Testis (tissue), 2 donors: ENCODE data around the gene CAPZB.

Experiments used
- POLR2A ChIP-seq: fragments of 450-650 bp; IDR thresholded peaks from one replicate; pipeline ENCODE4 v1.6.1; 2017; ENCODE audit warnings: antibody characterized with exemption, mild to moderate bottlenecking, moderate library complexity
- TF ChIP-seq, protein P1 (sequence below), 3 experiments: fragments of 450-650 bp in 2 of 3; fragments of 200-600 bp in 1 of 3; sonication (generic) in 1 of 3; IDR thresholded peaks; one replicate each; pipeline ENCODE4 v1.5.1; 2016 to 2019; ENCODE audit warnings: antibody characterized with exemption in 3 of 3, mild to moderate bottlenecking in 2 of 3, moderate library complexity in 1 of 3

DNA sequence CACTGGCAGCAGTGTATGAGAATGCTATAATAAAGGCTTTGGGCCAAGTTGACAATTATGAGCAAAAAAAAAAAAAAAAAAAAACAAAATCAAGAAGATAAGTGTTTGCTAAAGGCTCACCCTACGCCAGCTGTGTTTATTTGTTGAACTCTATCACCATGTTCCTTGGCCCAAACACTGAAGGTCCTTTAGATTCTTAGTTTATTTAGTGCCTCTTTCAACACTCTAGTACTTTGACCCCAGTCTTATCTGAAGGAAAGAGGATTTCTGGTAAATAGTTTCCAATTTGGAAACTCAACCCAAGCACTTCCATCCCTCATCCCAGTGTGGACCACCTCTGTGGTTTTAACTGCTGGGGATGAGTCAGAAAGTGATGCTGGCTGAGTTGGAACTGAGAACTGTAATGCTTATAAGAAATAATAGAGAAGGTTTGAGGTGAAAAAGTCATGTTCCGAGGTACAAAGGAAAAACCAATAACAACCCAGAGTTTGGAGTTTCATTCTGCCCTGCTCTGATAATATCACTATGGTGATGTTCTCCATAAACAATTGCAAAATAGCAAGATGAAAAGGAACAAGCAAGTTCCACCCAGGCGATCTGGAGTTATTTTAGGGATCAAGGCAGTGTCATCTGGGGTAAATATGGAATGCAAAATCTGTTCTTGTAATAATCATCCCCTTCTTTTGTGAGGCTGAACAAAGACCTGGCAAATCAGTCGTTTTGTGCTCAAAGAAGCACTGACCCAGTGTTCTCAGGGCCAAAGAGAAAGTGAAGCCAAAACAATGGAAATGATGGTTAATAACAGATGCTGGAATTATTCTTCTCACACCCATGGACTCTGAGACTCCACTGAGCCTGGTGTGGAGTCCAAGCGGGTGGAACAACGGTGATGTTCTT, 19.7 kb upstream of the CAPZB start:
- TF ChIP-seq POLR2A: no peak
- TF ChIP-seq, protein P1, sequence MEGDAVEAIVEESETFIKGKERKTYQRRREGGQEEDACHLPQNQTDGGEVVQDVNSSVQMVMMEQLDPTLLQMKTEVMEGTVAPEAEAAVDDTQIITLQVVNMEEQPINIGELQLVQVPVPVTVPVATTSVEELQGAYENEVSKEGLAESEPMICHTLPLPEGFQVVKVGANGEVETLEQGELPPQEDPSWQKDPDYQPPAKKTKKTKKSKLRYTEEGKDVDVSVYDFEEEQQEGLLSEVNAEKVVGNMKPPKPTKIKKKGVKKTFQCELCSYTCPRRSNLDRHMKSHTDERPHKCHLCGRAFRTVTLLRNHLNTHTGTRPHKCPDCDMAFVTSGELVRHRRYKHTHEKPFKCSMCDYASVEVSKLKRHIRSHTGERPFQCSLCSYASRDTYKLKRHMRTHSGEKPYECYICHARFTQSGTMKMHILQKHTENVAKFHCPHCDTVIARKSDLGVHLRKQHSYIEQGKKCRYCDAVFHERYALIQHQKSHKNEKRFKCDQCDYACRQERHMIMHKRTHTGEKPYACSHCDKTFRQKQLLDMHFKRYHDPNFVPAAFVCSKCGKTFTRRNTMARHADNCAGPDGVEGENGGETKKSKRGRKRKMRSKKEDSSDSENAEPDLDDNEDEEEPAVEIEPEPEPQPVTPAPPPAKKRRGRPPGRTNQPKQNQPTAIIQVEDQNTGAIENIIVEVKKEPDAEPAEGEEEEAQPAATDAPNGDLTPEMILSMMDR (IDR thresholded peaks at IDR 0.05): no peak
